ENCODE measurements around the gene OSCAR. TPM values are rescaled to one million over a fixed set of nuclear protein-coding genes. Genes with fewer than 3 reads are reported as not detected.
"Not testable (repeated sequence)": the region's sequence is repeated elsewhere in the genome, so short reads cannot be mapped to it uniquely, and the experiment has no call there.

OSCAR gene
- polyA plus RNA-seq, 1 donor from 2014 or later = 0.40 TPM

DNA sequence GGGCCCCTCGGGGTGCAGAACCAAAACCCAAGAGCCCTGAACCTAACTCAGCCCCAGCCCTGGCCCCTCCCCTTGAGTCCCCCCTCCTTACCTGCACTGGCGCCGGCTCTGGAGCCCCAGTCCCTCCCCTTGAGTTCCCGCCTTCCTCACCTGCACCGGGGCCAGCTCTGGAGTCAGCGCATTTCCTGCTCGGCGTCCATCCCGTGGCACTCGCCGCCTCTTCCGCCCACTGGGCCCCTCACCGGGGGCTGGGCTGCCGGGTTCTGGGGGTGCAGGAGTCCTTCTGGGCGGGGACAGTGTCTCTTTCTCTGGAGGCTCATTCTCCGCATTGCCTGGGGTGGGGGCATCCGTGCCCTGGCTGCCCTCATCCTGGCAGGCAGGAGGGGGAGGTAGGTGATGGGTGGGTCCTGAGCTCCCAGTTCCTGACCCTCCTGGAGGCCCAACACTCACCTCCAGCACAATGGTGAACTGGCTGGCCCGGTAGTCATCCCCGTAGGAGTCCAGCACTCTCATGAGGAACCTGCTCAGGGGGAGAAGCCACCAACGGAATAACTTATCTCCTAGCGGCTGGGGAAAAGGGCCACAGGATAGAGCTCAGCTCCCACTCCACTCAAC, 7.4 kb upstream of the OSCAR start:
- no peaks in the 10 kb centered on the region for H3K9me3 Mint-ChIP-seq
- H3K4me3 Mint-ChIP-seq = peak overlapping the region in 1 of 4 donors; percentile 23
- H3K27me3 Mint-ChIP-seq = no peaks in the 10 kb centered on the region
- peak overlapping the region in 1 of 3 donors; percentile 35 for H3K27ac Mint-ChIP-seq
- peaks cover 0 to 10% (median 7%) of the 10 kb centered on the region in 3 donors for H3K4me1 Mint-ChIP-seq
- H3K36me3 Mint-ChIP-seq = peaks cover 6% of the 10 kb centered on the region

DNA sequence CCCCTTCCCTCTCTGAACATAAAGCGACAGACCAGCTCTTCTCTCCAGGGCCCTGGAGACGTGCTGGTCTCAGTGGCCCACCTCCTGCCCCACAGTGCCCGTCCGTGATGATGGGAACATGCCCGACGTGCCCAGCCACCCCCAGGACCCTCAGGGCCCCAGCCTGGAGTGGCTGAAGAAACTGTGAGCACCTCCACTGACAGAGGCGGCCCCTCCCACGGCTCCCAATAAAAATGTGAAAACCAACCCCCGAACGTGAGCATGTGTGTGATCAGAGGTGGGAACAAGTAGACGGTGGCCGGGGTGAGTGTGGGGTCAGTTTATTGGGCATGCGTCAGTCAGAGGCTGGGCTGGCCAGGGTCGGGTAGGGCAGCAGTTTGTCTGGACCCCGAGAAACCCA, 6.1 kb upstream of the OSCAR start:
- no peaks in the 10 kb centered on the region for H3K9me3 Mint-ChIP-seq
- peak overlapping the region in 1 of 4 donors; percentile 78 for H3K4me3 Mint-ChIP-seq
- peaks cover 3% of the 10 kb centered on the region for H3K27me3 Mint-ChIP-seq
- peak overlapping the region in 2 of 3 donors; percentile 43 to 77 for H3K27ac Mint-ChIP-seq
- H3K36me3 Mint-ChIP-seq = peaks cover 6% of the 10 kb centered on the region
- peaks cover 5 to 15% (median 11%) of the 10 kb centered on the region in 3 donors for H3K4me1 Mint-ChIP-seq

DNA sequence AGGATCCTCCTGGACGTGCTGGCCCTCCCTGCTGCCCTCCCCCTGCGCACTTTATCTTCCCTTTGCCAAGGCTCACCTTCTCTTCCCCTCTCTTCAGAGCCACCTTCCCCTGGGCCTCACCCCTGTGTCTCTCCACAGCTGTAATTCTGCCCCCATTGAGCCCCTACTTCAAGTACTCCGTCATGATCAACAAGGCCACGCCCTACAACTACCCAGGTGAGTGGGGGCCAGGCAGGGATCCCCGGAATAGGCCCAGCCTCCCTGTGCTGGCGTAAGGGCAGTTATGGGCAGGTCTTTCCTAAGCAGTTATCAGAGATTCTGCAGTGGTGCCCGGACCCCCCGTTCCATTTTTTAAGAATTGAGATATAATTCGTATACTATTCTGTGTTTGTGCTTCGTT, 5.2 kb upstream of the OSCAR start:
- no peaks in the 10 kb centered on the region for H3K9me3 Mint-ChIP-seq
- H3K4me3 Mint-ChIP-seq = peak overlapping the region in 1 of 4 donors; percentile 78
- peaks cover 9 to 14% (median 11%) of the 10 kb centered on the region in 3 donors for H3K4me1 Mint-ChIP-seq
- H3K27me3 Mint-ChIP-seq = peaks cover 3% of the 10 kb centered on the region
- peak overlapping the region in 1 of 3 donors; percentile 31 for H3K27ac Mint-ChIP-seq
- H3K36me3 Mint-ChIP-seq = peaks cover 4% of the 10 kb centered on the region

DNA sequence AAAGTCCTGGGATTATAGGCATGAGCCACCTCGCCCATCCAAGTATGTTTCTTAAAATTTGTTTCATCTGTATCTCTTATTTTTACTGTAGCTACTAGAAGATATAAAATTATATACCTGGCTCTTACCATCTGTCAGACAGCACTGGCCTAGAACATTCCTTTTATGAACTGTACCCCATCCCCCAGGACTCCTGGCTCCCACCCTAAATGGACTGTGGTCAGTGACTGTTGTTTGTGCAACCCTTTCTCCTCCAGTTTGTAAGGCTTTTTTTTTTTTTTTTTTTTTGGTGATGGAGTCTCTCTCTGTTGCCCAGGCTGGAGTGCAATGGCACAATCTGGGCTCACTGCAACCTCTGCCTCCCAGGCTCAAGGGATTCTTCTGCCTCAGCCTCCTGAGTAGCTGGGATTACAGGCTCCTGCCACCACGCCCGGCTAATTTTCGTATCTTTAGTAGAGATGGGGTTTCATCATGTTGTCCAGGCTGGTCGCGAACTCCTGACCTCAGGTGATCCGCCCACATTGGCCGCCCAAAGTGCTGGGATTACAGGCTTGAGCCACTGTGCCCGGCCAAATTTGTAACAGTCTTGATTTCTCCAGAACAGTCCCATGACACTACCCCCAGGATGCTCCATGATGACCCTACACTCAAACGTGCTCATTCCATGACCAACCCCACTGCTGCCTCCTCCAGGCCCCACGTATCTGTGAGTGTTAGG, 4.6 kb upstream of the OSCAR start:
- Mint-ChIP-seq H3K4me1 (peaks cover 9 to 14% (median 11%) of the 10 kb centered on the region in 3 donors), H3K4me3 (peak overlapping the region in 3 of 4 donors; percentile 37 to 82 (median 78)), H3K36me3 (peaks cover 4% of the 10 kb centered on the region), H3K9me3 (no peaks in the 10 kb centered on the region), H3K27me3 (peaks cover 3% of the 10 kb centered on the region), H3K27ac (peak overlapping the region in 2 of 3 donors; percentile 21 to 31)

DNA sequence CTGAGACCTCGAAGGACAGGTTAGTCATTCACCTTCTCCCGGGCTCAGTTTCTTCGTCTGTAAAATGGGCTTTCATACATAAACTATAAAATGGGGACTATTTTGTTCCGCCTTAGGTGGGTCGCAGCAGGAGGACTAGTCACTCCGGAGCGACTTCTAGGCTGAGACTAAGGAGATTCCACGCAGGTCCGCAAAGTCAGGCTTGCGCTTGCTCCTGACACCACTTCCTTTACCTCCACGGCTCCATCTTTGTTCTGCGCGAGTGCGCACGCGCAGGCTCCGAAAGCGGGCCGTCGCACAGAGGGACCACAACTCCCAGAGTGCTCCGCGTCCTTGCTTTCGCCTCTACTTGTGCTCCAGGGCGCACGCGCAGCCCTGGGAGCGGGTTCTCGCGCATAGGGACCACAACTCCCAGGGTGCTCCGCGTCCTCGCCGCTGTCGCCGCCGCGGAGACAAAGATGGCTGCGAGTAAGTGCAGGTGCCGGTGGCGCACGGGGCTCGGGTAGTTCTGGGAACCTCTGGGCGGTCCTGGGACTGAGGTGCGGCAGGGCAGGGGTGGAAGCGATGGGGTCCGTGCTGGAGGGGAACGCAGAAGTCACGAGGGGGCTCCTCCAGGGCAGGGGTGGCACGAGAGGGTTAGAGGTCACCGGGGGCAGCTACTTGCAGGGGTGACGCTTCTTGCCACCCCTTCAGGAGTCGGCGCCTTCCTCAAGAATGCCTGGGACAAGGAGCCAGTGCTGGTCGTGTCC, 2.0 kb upstream of the OSCAR start, which contains the start of gene NDUFA3:
Gene NDUFA3 (plus strand): TSS at position 435 of the 749 bp plus-strand sequence. CDS start 24 bp downstream, at position 459.
- H3K27me3 Mint-ChIP-seq = peaks cover 5% of the 10 kb centered on the region
- H3K36me3 Mint-ChIP-seq = peaks cover 4% of the 10 kb centered on the region
- H3K27ac Mint-ChIP-seq = peak within 1 kb of the TSS; percentile 46 to 96 (median 95)
- H3K9me3 Mint-ChIP-seq = no peaks in the 10 kb centered on the region
- peaks cover 9 to 14% (median 9%) of the 10 kb centered on the region in 3 donors for H3K4me1 Mint-ChIP-seq
- H3K4me3 Mint-ChIP-seq = peak within 1 kb of the TSS; percentile 78 to 99 (median 98)

DNA sequence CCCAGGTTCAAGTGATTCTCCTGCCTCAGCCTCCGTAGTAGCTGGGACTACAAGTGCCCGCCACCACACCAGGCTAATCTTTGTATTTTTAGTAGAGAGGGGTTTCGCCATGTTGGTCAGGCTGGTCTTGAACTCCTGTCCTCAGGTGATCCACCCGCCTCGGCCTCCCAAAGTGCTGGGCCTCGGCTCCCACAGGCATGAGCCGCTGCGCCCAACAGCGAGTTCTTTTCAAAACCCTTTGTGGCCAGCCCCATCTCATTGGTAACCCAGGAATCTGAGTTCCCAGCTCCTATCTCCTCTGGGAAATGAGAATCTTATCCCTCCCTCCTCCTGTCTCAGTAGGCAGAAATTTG, 724 bp downstream of the OSCAR start:
- not testable (repeated sequence) for H3K4me3 Mint-ChIP-seq, H3K36me3 Mint-ChIP-seq, H3K9me3 Mint-ChIP-seq
- Mint-ChIP-seq H3K4me1 (peaks cover 9 to 17% (median 14%) of the 10 kb centered on the region in 3 donors), H3K27ac (peak overlapping the region in 1 of 3 donors; percentile 46), H3K27me3 (peaks cover 13% of the 10 kb centered on the region)

DNA sequence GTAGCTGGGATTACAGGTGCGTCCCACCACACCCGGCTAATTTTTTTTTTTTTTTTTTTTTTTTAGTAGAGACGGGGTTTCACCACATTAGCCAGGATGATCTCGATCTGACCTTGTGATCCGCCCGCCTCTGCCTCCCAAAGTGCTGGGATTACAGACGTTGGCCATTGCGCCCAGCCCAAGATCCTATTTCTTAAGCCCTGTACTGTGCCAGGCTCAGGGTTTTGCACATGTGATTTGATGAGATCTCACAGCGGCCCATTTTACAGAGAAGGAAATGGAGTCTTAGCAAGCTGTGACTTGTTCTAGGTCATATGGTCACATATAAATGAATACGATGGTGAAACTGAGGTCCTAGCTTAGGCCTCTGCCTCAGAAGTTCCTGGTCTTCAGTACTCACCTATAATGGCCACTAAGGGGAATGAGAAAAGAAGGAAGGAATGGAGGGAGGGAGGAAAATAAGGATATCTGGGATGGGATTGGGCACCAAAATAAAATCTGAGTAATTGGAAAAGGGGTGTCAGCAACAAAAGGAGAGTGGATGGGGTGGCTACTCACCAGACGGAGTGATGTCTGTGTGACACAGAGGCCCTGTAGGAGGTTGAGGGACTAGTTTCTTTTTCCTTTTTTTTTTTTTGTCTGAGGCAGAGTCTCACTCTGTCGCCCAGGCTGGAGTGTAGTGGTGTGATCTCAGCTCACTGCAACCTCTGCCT, 1.3 kb downstream of the OSCAR start:
- no peak overlapping the region for H3K27ac Mint-ChIP-seq
- H3K4me1 Mint-ChIP-seq = peaks cover 11 to 15% (median 14%) of the 10 kb centered on the region in 3 donors
- peaks cover 18% of the 10 kb centered on the region for H3K27me3 Mint-ChIP-seq
- peaks cover 0 to 2% (median under 1%) of the 10 kb centered on the region in 3 donors for H3K9me3 Mint-ChIP-seq
- H3K4me3 Mint-ChIP-seq = peak overlapping the region in 1 of 4 donors; percentile 6
- no peaks in the 10 kb centered on the region for H3K36me3 Mint-ChIP-seq

DNA sequence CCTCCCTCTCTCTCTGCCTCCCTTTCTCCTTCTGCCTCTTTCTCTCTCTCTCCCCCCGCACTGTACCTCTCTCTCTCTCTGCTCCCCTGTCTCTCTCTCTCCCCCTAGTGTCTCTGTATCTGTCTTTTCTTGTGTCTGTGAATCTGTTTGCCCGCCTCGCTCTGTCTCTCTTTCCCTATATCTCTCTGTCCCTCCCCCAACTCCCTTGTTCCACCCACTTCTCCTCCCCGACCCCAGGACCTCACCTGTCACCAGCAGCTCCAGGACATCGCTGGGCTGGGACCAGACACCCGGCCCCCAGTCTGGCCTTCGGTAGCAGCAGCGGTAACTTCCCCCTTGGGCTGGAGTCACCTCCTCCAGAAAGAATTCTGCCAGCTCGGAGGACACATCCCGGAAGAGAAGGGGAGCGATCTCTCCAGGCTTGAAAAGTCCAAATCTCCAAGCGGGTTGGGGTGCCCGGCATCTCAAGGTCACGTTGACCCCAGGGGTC, 3.9 kb downstream of the OSCAR start:
- Mint-ChIP-seq H3K27me3 (peaks cover 22% of the 10 kb centered on the region), H3K4me1 (peaks cover 5 to 8% (median 7%) of the 10 kb centered on the region in 3 donors), H3K27ac (no peak overlapping the region), H3K36me3 (no peaks in the 10 kb centered on the region), H3K4me3 (peak overlapping the region in 3 of 4 donors; percentile 28 to 57 (median 48)), H3K9me3 (peaks cover 0 to 6% (median 2%) of the 10 kb centered on the region in 3 donors)

DNA sequence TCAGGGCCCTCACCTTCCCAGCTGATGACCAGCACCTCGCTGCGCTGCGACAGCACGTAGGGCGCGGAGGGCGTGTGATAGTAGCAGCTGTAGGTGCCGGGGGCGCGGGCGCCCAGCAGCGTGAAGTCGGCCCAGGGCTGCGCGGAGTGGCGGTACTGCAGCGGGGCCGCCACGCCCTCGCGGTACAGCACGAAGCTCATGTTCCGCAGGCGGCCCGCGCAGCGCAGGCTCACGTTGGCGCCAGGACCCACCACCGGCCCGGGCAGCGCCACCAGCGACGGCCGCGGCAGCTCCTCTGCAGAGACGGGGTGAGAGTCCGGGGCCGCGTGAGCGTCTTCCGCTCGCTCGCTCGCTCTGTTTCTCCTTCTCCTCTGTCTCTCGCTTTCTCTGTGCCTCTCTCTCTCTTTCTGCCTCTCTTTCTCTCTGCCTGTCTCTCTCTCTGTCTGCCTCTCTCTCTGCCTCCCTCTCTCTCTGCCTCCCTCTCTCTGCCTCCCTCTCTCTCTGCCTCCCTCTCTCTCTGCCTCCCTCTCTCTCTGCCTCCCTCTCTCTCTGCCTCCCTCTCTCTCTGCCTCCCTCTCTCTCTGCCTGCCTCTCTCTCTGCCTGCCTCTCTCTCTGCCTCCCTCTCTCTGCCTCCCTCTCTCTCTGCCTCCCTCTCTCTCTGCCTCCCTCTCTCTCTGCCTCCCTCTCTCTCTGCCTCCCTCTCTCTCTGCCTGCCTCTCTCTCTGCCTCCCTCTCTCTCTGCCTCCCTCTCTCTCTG, 4.6 kb downstream of the OSCAR start:
- not testable (repeated sequence) for H3K9me3 Mint-ChIP-seq, H3K36me3 Mint-ChIP-seq, H3K4me1 Mint-ChIP-seq
- Mint-ChIP-seq H3K27ac (peak overlapping the region in 1 of 3 donors; percentile 77), H3K27me3 (peaks cover 22% of the 10 kb centered on the region), H3K4me3 (peak overlapping the region in 3 of 4 donors; percentile 21 to 86 (median 74))

DNA sequence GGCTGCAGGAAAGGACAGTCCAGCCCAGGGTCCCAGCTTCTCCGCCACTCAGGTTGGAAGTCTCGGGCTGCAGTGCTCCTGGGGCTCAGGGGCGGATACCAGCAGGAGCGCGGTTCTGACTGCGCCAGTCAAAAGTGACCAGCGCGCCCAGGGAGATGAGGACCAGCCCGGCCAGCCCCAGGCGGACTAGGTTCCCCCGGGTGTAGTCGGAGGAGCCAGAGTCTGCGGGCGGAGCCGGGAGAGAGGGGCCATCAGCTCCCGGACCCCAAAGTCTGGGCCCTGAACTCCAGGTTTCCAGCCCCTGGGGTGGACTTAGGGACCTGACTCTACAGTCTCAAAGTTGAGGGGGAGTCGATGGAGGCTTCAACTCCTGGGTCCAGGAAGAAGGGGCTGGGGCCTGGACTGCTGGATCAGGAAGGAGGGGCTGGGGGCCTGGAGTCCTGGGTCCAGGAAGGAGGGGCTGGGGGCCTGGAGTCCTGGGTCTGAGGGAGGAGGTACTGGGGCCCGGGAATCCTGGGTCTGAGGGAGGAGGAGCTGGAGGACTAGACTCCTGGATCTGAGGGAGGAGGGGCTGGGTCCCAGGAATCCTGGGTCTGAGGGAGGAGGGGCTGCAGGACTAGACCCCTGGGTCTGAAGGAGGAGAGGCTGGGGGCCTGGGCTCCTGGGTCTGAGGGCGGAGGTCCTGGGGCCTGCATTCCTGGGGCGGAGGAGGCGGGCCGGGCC, 5.3 kb downstream of the OSCAR start:
- Mint-ChIP-seq H3K36me3 (no peaks in the 10 kb centered on the region), H3K9me3 (peaks cover 0 to 6% (median 2%) of the 10 kb centered on the region in 3 donors), H3K4me3 (peak overlapping the region in 2 of 4 donors; percentile 16 to 60), H3K27me3 (peaks cover 22% of the 10 kb centered on the region), H3K4me1 (peaks cover 4 to 7% (median 5%) of the 10 kb centered on the region in 3 donors), H3K27ac (no peak overlapping the region)

DNA sequence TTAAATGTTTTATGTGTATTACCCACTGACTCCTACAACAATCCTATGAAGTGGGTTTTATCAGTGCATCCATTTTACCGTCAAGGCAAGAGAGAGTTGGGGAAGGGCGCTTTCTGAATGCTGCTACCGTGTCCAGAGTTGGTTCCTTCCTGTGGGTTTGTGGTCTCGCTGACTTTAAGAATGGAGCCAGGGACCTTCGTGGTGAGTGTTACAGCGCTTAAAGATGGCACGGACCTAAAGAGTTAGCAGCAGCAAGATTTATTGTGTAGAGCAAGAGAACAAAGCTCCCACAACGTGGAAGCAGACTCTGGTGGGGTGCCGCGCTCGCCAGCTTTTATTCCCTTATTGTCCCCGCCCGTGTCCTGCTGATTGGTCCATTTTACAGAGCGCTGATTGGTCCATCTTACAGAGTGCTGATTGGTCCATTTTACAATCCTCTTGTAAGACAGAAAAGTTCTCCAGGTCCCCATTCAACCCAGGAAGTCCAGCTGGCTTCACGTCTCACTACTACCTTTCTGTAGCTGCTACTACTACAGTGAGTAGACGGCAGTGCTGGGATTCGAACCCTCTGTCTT, 6.1 kb downstream of the OSCAR start:
- H3K4me3 Mint-ChIP-seq = peak overlapping the region in 1 of 4 donors; percentile 70
- H3K9me3 Mint-ChIP-seq = peaks cover 0 to 6% (median 2%) of the 10 kb centered on the region in 3 donors
- peaks cover 22% of the 10 kb centered on the region for H3K27me3 Mint-ChIP-seq
- no peaks in the 10 kb centered on the region for H3K36me3 Mint-ChIP-seq
- peaks cover 4 to 7% (median 5%) of the 10 kb centered on the region in 3 donors for H3K4me1 Mint-ChIP-seq
- peak overlapping the region in 2 of 3 donors; percentile 43 to 53 for H3K27ac Mint-ChIP-seq

DNA sequence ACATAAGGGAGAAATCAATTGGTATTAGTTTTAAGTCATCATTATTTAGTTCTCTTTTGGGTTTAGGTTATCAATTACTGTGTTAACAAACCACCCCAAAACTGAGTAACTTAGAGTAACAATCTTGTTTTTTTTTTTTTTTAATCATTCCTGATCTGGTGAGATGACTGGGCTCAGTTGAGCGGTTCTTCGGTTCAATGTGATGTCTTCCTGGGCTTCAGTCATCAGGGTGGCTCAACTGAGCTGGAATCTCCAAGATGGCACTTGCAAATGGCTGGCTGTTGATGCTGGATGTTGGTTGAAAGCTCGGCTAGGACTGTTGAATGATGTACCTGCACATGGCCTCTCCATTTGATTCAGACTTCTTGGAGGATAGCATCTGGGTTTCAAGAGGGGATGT, 16.2 kb downstream of the OSCAR start:
- Mint-ChIP-seq H3K4me1 (no peaks in the 10 kb centered on the region), H3K4me3 (no peak overlapping the region), H3K9me3 (peaks cover 3 to 7% (median 3%) of the 10 kb centered on the region in 3 donors), H3K36me3 (no peaks in the 10 kb centered on the region), H3K27me3 (peaks cover 2% of the 10 kb centered on the region), H3K27ac (no peak overlapping the region)

DNA sequence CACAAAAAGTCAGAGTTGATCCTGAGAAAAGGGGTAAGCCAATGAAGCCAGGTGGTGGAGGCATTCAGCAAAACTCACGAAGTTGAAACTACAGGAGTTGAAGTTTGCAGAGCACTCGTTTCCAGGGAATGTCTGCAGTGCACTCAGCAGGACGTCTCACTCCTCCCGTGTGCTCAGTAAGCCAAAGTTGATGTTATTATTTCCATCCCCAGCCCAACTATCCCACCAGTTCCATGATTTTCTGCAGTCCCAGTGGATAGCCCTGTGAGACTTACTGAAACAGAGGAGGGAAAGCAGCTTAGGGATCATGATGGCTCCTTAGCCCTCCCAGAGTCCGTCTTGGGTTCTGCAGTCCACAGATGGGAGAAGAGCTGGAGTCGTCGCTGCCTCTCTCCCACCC, 19.6 kb downstream of the OSCAR start, which contains the start of gene TARM1:
Gene TARM1 (minus strand): TSS at position 334 of the 400 bp plus-strand sequence. CDS start 25 bp downstream, at position 309.
- peak within 1 kb of the TSS in 1 of 3 donors; percentile 56 for H3K27ac Mint-ChIP-seq
- H3K36me3 Mint-ChIP-seq = no peaks in the 10 kb centered on the region
- no peaks in the 10 kb centered on the region for H3K4me1 Mint-ChIP-seq
- H3K4me3 Mint-ChIP-seq = peak within 1 kb of the TSS in 1 of 4 donors; percentile 32
- H3K27me3 Mint-ChIP-seq = peaks cover 4% of the 10 kb centered on the region
- peaks cover 3 to 8% (median 3%) of the 10 kb centered on the region in 3 donors for H3K9me3 Mint-ChIP-seq
